AG10803 (cell line): ENCODE data around the gene EFCAB7.

Experiments
- DNase-seq: peaks from one replicate; pipeline ENCODE4 v3.0.0; 2010; ENCODE audit warnings: low read depth
- H3K4me3 ChIP-seq: 2 replicates; pipeline ENCODE4 v1.5.1; 2011; ENCODE audit warnings: mild to moderate bottlenecking, low read length, control low read depth
- CTCF ChIP-seq: conservative IDR thresholded peaks from 2 replicates; pipeline ENCODE4 v1.5.1; 2011; ENCODE audit warnings: mild to moderate bottlenecking, low read length, control low read depth, inconsistent platforms

Gene EFCAB7

DNA sequence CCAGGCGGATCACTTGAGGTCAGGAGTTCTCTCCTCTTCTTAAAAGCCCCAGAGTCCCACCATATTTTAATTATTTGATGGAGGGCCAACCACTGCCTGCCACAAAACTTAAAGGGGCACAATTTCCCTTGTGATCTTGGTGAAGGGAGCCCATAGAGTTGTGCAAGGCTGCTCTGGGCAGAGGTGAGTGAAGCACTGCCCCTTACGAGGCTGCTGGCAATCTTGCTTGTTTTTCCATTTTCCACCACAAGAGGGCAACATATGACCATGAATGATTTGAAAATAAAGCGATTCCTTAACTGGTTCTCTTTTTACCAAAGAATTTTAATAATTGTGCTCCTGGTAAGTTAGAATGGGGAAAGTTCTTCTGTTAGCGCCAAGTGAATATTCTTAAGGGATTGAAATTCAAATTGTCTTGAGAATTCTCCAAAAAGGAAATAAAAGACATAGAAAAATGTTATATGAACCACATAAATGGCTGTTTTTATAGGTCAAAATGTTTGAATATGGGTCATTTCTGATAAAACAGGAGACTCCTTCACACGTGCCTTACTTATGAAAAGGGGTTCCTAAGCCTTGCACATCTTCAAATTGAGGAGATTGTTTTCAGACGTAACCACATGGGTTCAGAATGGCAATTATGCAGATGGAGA is 92.6 kb downstream of the EFCAB7 start:
- peak; percentile 72 for TF ChIP-seq CTCF
- H3K4me3 ChIP-seq, result no peak overlapping the region
- DNase-seq, result peak; percentile 71

GRCh38 chr1:63617450-63617849 is 94.1 kb downstream of the EFCAB7 start:
- no peak for TF ChIP-seq CTCF
- H3K4me3 ChIP-seq, result no peak overlapping the region
- DNase-seq, result no peak

DNA sequence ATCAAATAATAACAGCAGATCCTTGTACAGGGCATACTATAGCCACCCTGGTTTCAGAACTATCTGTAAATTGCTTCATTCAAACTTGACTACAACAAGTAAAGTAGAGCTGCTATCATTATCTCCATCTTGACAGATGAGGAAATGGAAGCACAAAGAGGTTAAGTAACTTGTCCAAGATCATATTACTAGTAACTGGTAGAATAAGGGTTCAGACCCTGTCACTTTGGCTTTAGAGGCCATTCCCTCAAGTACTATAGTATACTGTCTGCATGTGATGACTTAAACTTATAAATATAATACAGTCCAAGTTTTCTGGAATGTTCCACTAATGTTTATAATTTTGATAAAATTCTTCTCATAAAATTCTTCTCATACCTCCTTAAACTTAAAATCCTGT is 94.7 kb downstream of the EFCAB7 start:
- peak; percentile 52 for DNase-seq
- no peak for TF ChIP-seq CTCF
- no peak overlapping the region for H3K4me3 ChIP-seq

GRCh38 chr1:63619558-63619957 is 96.2 kb downstream of the EFCAB7 start:
- no peak for DNase-seq
- no peak for TF ChIP-seq CTCF
- H3K4me3 ChIP-seq, result no peak overlapping the region

DNA sequence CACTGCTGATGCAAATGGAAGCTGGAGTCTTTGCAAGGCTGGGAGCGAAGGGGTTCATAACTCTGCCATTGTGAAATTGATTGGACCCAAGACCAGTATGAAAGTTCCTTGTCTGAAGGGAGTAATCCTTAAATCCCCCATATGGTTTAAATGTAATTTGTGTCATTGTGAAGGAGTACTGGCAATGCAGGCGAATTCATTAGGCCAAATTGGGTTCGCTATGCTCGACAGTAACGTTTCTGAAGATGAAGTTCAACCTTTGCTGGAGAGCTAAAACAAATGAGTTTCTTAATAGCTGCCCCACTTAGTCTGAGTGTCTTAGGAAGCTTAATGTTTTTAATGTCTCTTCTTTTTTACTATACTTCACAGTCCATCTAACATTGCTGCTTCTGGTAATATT is 97.3 kb downstream of the EFCAB7 start:
- TF ChIP-seq CTCF, result no peak
- no peak overlapping the region for H3K4me3 ChIP-seq
- DNase-seq, result no peak

GRCh38 chr1:63621075-63621474 is 97.8 kb downstream of the EFCAB7 start:
- no peak for DNase-seq
- TF ChIP-seq CTCF, result no peak
- H3K4me3 ChIP-seq, result no peak overlapping the region

DNA sequence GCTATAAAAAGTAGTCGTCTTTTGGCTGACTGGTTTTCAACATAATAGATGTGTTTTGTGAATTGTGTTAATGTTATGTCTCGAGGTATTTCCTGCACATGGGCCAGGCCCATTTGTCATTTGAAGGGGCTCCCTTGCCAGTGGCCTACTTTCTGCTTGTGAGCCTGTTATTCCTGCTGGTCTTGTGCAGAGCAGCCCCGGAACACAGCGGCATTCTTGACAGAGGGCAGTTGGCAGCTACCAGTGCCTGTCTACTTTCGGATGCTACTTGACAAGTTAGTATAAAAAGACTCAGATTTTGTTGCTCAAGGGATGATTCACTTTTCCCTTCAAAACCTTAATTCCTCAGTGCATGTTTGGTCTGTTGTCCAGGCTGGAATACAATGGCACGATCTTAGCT is 98.4 kb downstream of the EFCAB7 start:
- peak; percentile 81 for DNase-seq
- H3K4me3 ChIP-seq, result no peak overlapping the region
- TF ChIP-seq CTCF, result no peak
